HepG2 (cell line): ENCODE data around the gene HS3ST4. TPM values are rescaled to one million over a fixed set of nuclear protein-coding genes. Genes with fewer than 3 reads are reported as not detected.

Experiments
- ATAC-seq: fragments of 200-7000 bp; cut with Tn5 transposase; 3 replicates; pipeline ENCODE4 v1.9.1; 2020; ENCODE audit warnings: mild to moderate bottlenecking, moderate library complexity
- BruUV-seq: library from RNA; stranded (reverse); fragments of 400-500 nt; replicated peaks from 2 replicates; lab custom pipeline; 2021; lab: Mats Ljungman, UMichigan
- CTCF ChIA-PET: fragments of 300-600 bp; formaldehyde crosslinking; extraction: SDS; loops from one replicate; lab custom pipeline; 2021; ENCODE audit warnings: low total read pairs, inconsistent platforms, low intra/inter-chr PET ratio; lab: Yijun Ruan, JAX
- POLR2A ChIA-PET: fragments of 350-600 bp; sonication (Branson Sonifier 250); formaldehyde crosslinking; loops from one replicate; lab custom pipeline; 2020; ENCODE audit warnings: antibody characterized with exemption, inconsistent platforms; lab: Yijun Ruan, JAX
- DNase-seq: peaks from one replicate; pipeline ENCODE4 v3.0.0-alpha.2; 2015; ENCODE audit warnings: low spot score
- FAIRE-seq: peaks from 3 replicates; lab custom pipeline; 2011; peaks lifted over from hg19 to GRCh38; lab: Jason Lieb, UNC
- H2AFZ ChIP-seq: one replicate; pipeline ENCODE4 v1.6.1; 2011; ENCODE audit warnings: low read length, inconsistent platforms
- H3K27ac ChIP-seq: fragments of 300-600 bp; 3 replicates; pipeline ENCODE4 v1.8.0; 2011; ENCODE audit warnings: mixed run types, mild to moderate bottlenecking, mixed read lengths, low read length, inconsistent platforms; ENCODE audit not compliant: insufficient read depth; ENCODE audit errors: extremely low read length
- H3K27me3 ChIP-seq, 2 experiments: fragments of 200-600 bp in 1 of 2; 2 replicates in 1 of 2; 3 replicates in 1 of 2; pipeline versions ENCODE4 v1.6.0 to v1.8.0; 2011; ENCODE audit warnings: low read length in 2 of 2, mild to moderate bottlenecking in 2 of 2, moderate library complexity in 2 of 2, inconsistent platforms in 1 of 2; ENCODE audit not compliant: insufficient read depth in 2 of 2, control insufficient read depth in 1 of 2
- H3K36me3 ChIP-seq, 2 experiments: fragments of 200-600 bp in 1 of 2; replicated peaks in 1 of 2; 2 replicates in 1 of 2; 3 replicates in 1 of 2; pipeline versions ENCODE4 v1.5.1 to v1.8.0; 2011; ENCODE audit warnings: low read length in 2 of 2, inconsistent platforms in 1 of 2; ENCODE audit not compliant: insufficient read depth in 2 of 2, control insufficient read depth in 1 of 2
- H3K4me1 ChIP-seq: 2 replicates; pipeline ENCODE4 v1.5.1; 2012; ENCODE audit warnings: low read length, inconsistent platforms; ENCODE audit not compliant: insufficient read depth
- H3K4me2 ChIP-seq: 2 replicates; pipeline ENCODE4 v1.6.0; 2011; ENCODE audit warnings: low read depth, low read length, inconsistent platforms
- H3K4me3 ChIP-seq, 3 experiments: fragments of 200-600 bp in 1 of 3; sonication (generic), shearing (Covaris generic) in 1 of 3; replicated peaks in 1 of 3; 2 replicates each; pipeline ENCODE4 v1.5.1; 2011 to 2016; ENCODE audit warnings: low read length in 3 of 3, inconsistent platforms in 2 of 3, low read depth in 2 of 3, mild to moderate bottlenecking in 2 of 3, control low read depth in 1 of 3, mixed read lengths in 1 of 3; ENCODE audit not compliant: insufficient read depth in 1 of 3
- H3K79me2 ChIP-seq: one replicate; pipeline ENCODE4 v1.6.1; 2011; ENCODE audit warnings: low read length, inconsistent platforms; ENCODE audit not compliant: insufficient read depth
- H3K9ac ChIP-seq: 2 replicates; pipeline ENCODE4 v1.6.0; 2011; ENCODE audit warnings: mild to moderate bottlenecking, low read depth, low read length, inconsistent platforms; ENCODE audit not compliant: insufficient read depth
- H3K9me3 ChIP-seq: 2 replicates; pipeline ENCODE4 v1.5.1; 2012; ENCODE audit warnings: mild to moderate bottlenecking, low read length
- H4K20me1 ChIP-seq: 2 replicates; pipeline ENCODE4 v1.6.0; 2011; ENCODE audit warnings: inconsistent platforms, mild to moderate bottlenecking, low read length, moderate library complexity; ENCODE audit not compliant: insufficient read depth
- CREB3 ChIP-seq: sonication (generic); formaldehyde crosslinking; IDR thresholded peaks from 2 replicates; pipeline ENCODE4 v1.5.0; 2020; ENCODE audit warnings: missing genetic modification reagents
- DBP ChIP-seq: sonication (generic); formaldehyde crosslinking; IDR thresholded peaks from 2 replicates; pipeline ENCODE4 v1.4.0; 2020; ENCODE audit warnings: missing genetic modification reagents; ENCODE audit errors: not compliant biosample characterization
- DPF2 ChIP-seq: sonication (generic); formaldehyde crosslinking; IDR thresholded peaks from 2 replicates; pipeline ENCODE4 v1.4.0; 2020; ENCODE audit warnings: mild to moderate bottlenecking, low read depth, missing genetic modification reagents, borderline replicate concordance
- ETS1 ChIP-seq: sonication (generic); formaldehyde crosslinking; IDR thresholded peaks from 2 replicates; pipeline ENCODE4 v1.4.0; 2020; ENCODE audit warnings: missing genetic modification reagents
- IKZF1 ChIP-seq: fragments of 450-650 bp; IDR thresholded peaks from 2 replicates; pipeline ENCODE4 v1.7.1; 2016
- MED13 ChIP-seq: sonication (generic); formaldehyde crosslinking; IDR thresholded peaks from 2 replicates; pipeline ENCODE4 v1.5.0; 2020; ENCODE audit warnings: missing genetic modification reagents
- MTA3 ChIP-seq: sonication (generic); formaldehyde crosslinking; IDR thresholded peaks from 2 replicates; pipeline ENCODE4 v1.4.0; 2020; ENCODE audit warnings: missing genetic modification reagents
- NR2F6 ChIP-seq, 2 experiments: IDR thresholded peaks; 2 replicates each; pipeline ENCODE4 v1.6.1; 2016; ENCODE audit warnings: antibody characterized with exemption in 1 of 2, mild to moderate bottlenecking in 1 of 2
- TERF1 ChIP-seq: sonication (generic); formaldehyde crosslinking; IDR thresholded peaks from 2 replicates; pipeline ENCODE4 v1.8.0; 2022; ENCODE audit warnings: mild to moderate bottlenecking, missing genetic modification reagents, moderate library complexity
- ZFP90 ChIP-seq: sonication (generic); formaldehyde crosslinking; IDR thresholded peaks from 2 replicates; pipeline ENCODE4 v1.8.0; 2022; ENCODE audit warnings: missing genetic modification reagents, mild to moderate bottlenecking, inconsistent platforms, borderline replicate concordance
- ZMYM2 ChIP-seq: sonication (generic); formaldehyde crosslinking; IDR thresholded peaks from 2 replicates; pipeline ENCODE4 v1.8.0; 2022; ENCODE audit warnings: mild to moderate bottlenecking, missing genetic modification reagents
- ZNF432 ChIP-seq: sonication (generic); formaldehyde crosslinking; IDR thresholded peaks from 2 replicates; pipeline ENCODE4 v1.5.0; 2020; ENCODE audit warnings: missing genetic modification reagents, mild to moderate bottlenecking, borderline replicate concordance
- WGBS: methylation state at CpG from one replicate; pipeline ENCODE4 v1.1.6; 2017; ENCODE audit warnings: low lambda C conversion rate; 5-methylcytosine and 5-hydroxymethylcytosine counted together
- in situ Hi-C: cut with HindIII; loops from 2 replicates; pipeline ENCODE4 v1.10.0; 2017; ENCODE audit warnings: low pct_unique_long_range_greater_than_20kb; ENCODE audit not compliant: extremely low pct_ligation_motif_present
- intact Hi-C: fragments of 100-400 bp; cut with micrococcal nuclease; formaldehyde crosslinking; loops from one replicate; pipeline ENCODE4 v1.10.0; 2022; ENCODE audit not compliant: unreplicated experiment
- polyA plus RNA-seq, 8 experiments: library from polyadenylated mRNA; depleted of rRNA in 3 of 8; stranded (reverse) in 7 of 8; unstranded in 1 of 8; fragments of >200 nt; fragmentation: Illumina TruSeq in 4 of 8; extraction: Trizol in 4 of 8; gene quantifications; 2 replicates each; pipeline versions ENCODE4 v1.2.1 to v1.2.3, GENCODE V29; 2011 to 2016; ENCODE audit warnings: low read depth in 4 of 8, missing spikeins in 1 of 8, mixed read lengths in 1 of 8; ENCODE audit not compliant: insufficient read depth in 1 of 8
- total RNA-seq, 5 experiments: library from RNA; depleted of rRNA; stranded (reverse); fragments of >200 nt; fragmentation: Illumina TruSeq; extraction: Trizol; gene quantifications; 2 replicates each; pipeline ENCODE4 v1.2.3, GENCODE V29; 2016; ENCODE audit warnings: low read depth in 1 of 5

The HS3ST4 gene
- total and polyA plus RNA-seq, 2 of the 13 experiments (the other 11 are each of a cell fraction or from before 2014, with no cell fraction given) = not detected

- TF ChIP-seq MTA3 (CRISPR knock-in tag) (no peak), DPF2 (CRISPR knock-in tag) (no peak), ZNF432 (CRISPR knock-in tag) (no peak), IKZF1 (no peak), DBP (CRISPR knock-in tag) (no peak), ZFP90 (CRISPR knock-in tag) (no peak), MED13 (CRISPR knock-in tag) (no peak), ETS1 (CRISPR knock-in tag) (no peak), TERF1 (CRISPR knock-in tag) (no peak), NR2F6 (IDR thresholded peaks at IDR 0.05) (no peak), NR2F6 (CRISPR knock-in tag; IDR thresholded peaks at IDR 0.05) (no peak), ZMYM2 (CRISPR knock-in tag) (no peak), CREB3 (CRISPR knock-in tag) (no peak)
- DNase-seq (no peak), FAIRE-seq (no peak), ATAC-seq (no peak)
- BruUV-seq = no TSS peak
- H3K27me3 ChIP-seq = 0 out of 5 replicates have a peak, but pooled peaks cover 0 to 3% of the 10 kb centered on the region in 2 experiments
- CTCF ChIA-PET = no interaction called here
- no peak overlapping the region for H2AFZ ChIP-seq
- intact Hi-C loops = no loop called here
- in situ Hi-C loops = no loop called here
- 40% methylated on average over 4 of the region's 4 CpGs for WGBS
- no peaks in the 10 kb centered on the region for H3K4me1 ChIP-seq
- H3K4me2 ChIP-seq = no peak overlapping the region
- no peaks in the 10 kb centered on the region for H3K79me2 ChIP-seq
- no peaks in the 10 kb centered on the region for H3K36me3 ChIP-seq
- no peak overlapping the region for H3K4me3 ChIP-seq
- no peak overlapping the region for H3K9ac ChIP-seq
- POLR2A ChIA-PET = no interaction called here
- no peaks in the 10 kb centered on the region for H4K20me1 ChIP-seq
- no peaks in the 10 kb centered on the region for H3K9me3 ChIP-seq
- no peak overlapping the region for H3K27ac ChIP-seq
Observed at GRCh38 chr16:25796239-25796638, 104.5 kb downstream of the HS3ST4 start.
